HUES64 (cell line): ENCODE results near the gene CA10.

Source experiments
- H3K27ac ChIP-seq: 2 replicates; pipeline ENCODE4 v1.7.0; 2013; ENCODE audit warnings: low read depth, low read length, inconsistent platforms
- H3K27me3 ChIP-seq: 2 replicates; pipeline ENCODE4 v1.6.1; 2013; ENCODE audit warnings: mild to moderate bottlenecking, low read length; ENCODE audit not compliant: insufficient read depth
- H3K36me3 ChIP-seq: 2 replicates; pipeline ENCODE4 v1.6.1; 2013; ENCODE audit warnings: mild to moderate bottlenecking, low read length; ENCODE audit not compliant: insufficient read depth
- H3K4me1 ChIP-seq: 2 replicates; pipeline ENCODE4 v1.6.1; 2013; ENCODE audit warnings: mild to moderate bottlenecking, low read length, moderate library complexity; ENCODE audit not compliant: insufficient read depth
- H3K4me3 ChIP-seq: 2 replicates; pipeline ENCODE4 v1.5.1; 2013; ENCODE audit warnings: mild to moderate bottlenecking, low read length, moderate library complexity
- H3K9ac ChIP-seq: 2 replicates; pipeline ENCODE4 v1.6.1; 2013; ENCODE audit warnings: mild to moderate bottlenecking, low read depth, low read length
- H3K9me3 ChIP-seq: 2 replicates; pipeline ENCODE4 v1.6.1; 2013; ENCODE audit warnings: low read depth, low read length; ENCODE audit not compliant: insufficient read depth
- WGBS: fragments of 150-250, 120-280 bp; methylation state at CpG from one replicate; pipeline ENCODE4 v1.1.7; 2013; ENCODE audit warnings: missing lambda C conversion rate; 5-methylcytosine and 5-hydroxymethylcytosine counted together

Gene CA10

GRCh38 chr17:52145476-52145875, 13.0 kb downstream of the CA10 start:
- H3K4me3 ChIP-seq, result no peak overlapping the region
- H3K4me1 ChIP-seq, result peaks cover 6% of the 10 kb centered on the region
- H3K27me3 ChIP-seq, result no peaks in the 10 kb centered on the region
- H3K36me3 ChIP-seq, result no peaks in the 10 kb centered on the region
- H3K9ac ChIP-seq, result no peak overlapping the region
- no peaks in the 10 kb centered on the region for H3K9me3 ChIP-seq
- H3K27ac ChIP-seq, result no peak overlapping the region

DNA sequence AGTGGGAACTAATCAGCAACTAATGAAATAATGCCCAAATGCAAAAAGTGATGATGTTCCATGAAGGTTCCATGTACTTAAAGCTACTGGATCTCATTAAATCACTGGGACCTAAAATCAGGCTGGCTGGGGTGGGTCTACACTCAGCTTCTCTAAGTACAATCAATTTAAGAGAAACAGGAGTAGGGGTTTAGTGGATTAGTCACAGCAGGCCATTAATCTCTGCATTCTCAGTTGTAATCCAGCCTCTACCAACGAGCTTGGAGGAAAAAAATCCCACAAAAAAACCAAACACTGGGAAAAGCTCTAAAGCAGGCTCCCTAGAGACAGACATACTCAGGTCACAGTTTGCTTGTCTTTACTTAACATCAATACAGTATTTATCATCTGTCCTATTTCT, 15.0 kb downstream of the CA10 start:
- 23% methylated on average over 1 of the region's 1 CpG for WGBS
- no peaks in the 10 kb centered on the region for H3K27me3 ChIP-seq
- H3K9me3 ChIP-seq, result no peaks in the 10 kb centered on the region
- H3K9ac ChIP-seq, result no peak overlapping the region
- H3K4me1 ChIP-seq, result peaks cover 6% of the 10 kb centered on the region
- H3K4me3 ChIP-seq, result no peak overlapping the region
- no peaks in the 10 kb centered on the region for H3K36me3 ChIP-seq
- no peak overlapping the region for H3K27ac ChIP-seq

- H3K27ac ChIP-seq, result no peak overlapping the region
- H3K4me3 ChIP-seq, result no peak overlapping the region
- H3K27me3 ChIP-seq, result no peaks in the 10 kb centered on the region
- no peaks in the 10 kb centered on the region for H3K36me3 ChIP-seq
- H3K9ac ChIP-seq, result no peak overlapping the region
- 81% methylated on average over 3 of the region's 3 CpGs for WGBS
- H3K4me1 ChIP-seq, result peaks cover 3% of the 10 kb centered on the region
- peaks cover 6% of the 10 kb centered on the region; the same call in 1 of the 2 replicates for H3K9me3 ChIP-seq
Observed at GRCh38 chr17:52140601-52141000, 17.9 kb downstream of the CA10 start.

- 94% methylated on average over 4 of the region's 4 CpGs for WGBS
- Histone ChIP-seq H3K27ac (no peak overlapping the region), H3K36me3 (no peaks in the 10 kb centered on the region)
Observed at GRCh38 chr17:52138752-52139151, 19.8 kb downstream of the CA10 start.

DNA sequence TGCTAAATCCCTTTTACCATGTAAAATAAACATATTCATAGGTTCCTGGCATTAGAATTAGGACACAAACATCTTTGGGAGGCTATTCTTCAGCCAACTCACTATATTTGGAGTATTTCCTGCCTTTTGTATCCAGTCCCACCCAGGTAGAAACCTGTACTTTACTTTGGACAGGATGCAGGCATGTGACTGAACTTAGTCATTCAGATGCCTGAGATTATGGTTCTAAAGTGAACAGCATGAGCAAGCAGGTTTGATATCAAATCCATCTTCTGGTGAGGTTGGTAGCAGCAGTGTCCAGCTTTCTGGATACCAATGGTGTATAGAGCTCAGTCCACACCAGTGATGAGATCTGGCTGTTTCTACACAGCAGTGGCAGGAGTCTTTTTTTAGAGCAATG, 20.2 kb downstream of the CA10 start:
- no peaks in the 10 kb centered on the region for H3K36me3 ChIP-seq
- H3K27ac ChIP-seq, result no peak overlapping the region
- peaks cover 6% of the 10 kb centered on the region; the same call in 1 of the 2 replicates for H3K9me3 ChIP-seq
- no peaks in the 10 kb centered on the region for H3K27me3 ChIP-seq
- H3K9ac ChIP-seq, result no peak overlapping the region
- no peak overlapping the region for H3K4me3 ChIP-seq
- H3K4me1 ChIP-seq, result no peaks in the 10 kb centered on the region; the same call in 1 of the 2 replicates

More at GRCh38 chr17:52138752-52139151, 19.8 kb downstream of the CA10 start:
- Histone ChIP-seq H3K4me1 (no peaks in the 10 kb centered on the region; the same call in 1 of the 2 replicates), H3K4me3 (no peak overlapping the region), H3K27me3 (no peaks in the 10 kb centered on the region), H3K9me3 (peaks cover 6% of the 10 kb centered on the region; the same call in 1 of the 2 replicates), H3K9ac (no peak overlapping the region)

DNA sequence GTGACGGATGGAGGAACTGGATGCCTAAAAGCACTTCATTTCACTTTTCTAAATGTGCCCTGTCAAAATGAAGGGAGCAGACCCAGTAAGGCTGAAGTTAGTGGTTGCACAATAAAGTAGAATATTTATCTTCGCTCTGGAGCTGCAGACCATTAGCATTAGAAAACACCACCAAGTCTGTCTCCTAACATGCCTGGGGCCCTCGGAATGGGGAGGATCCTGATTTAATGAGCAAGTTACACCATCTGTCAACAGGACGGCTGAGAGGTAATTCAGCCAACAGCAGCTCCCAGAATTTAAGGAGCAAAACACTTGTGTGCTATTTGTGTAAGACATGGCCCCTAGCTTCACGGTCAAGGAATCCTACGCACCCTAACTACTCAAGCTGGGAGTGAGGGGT, 22.3 kb downstream of the CA10 start:
- 68% methylated on average over 6 of the region's 6 CpGs for WGBS

GRCh38 chr17:52134641-52135040, 23.9 kb downstream of the CA10 start:
- WGBS, result 62% methylated on average over 1 of the region's 1 CpG
- Histone ChIP-seq H3K9me3 (peaks cover 6% of the 10 kb centered on the region), H3K36me3 (no peaks in the 10 kb centered on the region), H3K9ac (no peak overlapping the region), H3K4me1 (no peaks in the 10 kb centered on the region; the same call in 1 of the 2 replicates), H3K27me3 (no peaks in the 10 kb centered on the region), H3K27ac (no peak overlapping the region), H3K4me3 (no peak overlapping the region)

More for the DNA sequence above, 22.3 kb downstream of the CA10 start:
- Histone ChIP-seq H3K27me3 (no peaks in the 10 kb centered on the region), H3K4me3 (no peak overlapping the region), H3K9me3 (peaks cover 6% of the 10 kb centered on the region; the same call in 1 of the 2 replicates), H3K9ac (no peak overlapping the region), H3K36me3 (no peaks in the 10 kb centered on the region), H3K4me1 (no peaks in the 10 kb centered on the region; the same call in 1 of the 2 replicates), H3K27ac (no peak overlapping the region)

DNA sequence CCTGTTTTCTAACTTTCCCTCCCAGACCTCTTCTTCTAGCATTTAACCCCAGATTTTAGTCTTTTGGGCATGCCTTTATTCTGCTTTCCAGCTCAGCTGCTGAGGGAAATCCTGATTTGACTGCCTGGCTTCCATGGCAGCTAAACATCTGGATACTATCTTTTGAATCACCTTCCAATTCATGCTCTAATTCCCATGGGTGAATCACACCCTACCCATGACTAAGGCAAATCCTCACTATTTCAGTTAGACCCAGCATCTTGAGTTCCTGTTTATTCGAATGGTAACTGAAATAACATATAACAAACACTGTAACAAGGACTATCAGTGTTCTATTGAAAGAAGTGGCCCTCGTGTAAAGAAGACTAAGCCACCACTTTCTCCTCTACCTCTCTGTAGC, 29.8 kb downstream of the CA10 start:
- H3K36me3 ChIP-seq, result no peaks in the 10 kb centered on the region
- H3K9ac ChIP-seq, result no peak overlapping the region
- H3K27ac ChIP-seq, result no peak overlapping the region
- no peaks in the 10 kb centered on the region for H3K27me3 ChIP-seq
- 82% methylated on average over 2 of the region's 2 CpGs for WGBS
- H3K9me3 ChIP-seq, result no peaks in the 10 kb centered on the region; the same call in none of the 2 replicates
- H3K4me3 ChIP-seq, result no peak overlapping the region
- no peaks in the 10 kb centered on the region for H3K4me1 ChIP-seq

DNA sequence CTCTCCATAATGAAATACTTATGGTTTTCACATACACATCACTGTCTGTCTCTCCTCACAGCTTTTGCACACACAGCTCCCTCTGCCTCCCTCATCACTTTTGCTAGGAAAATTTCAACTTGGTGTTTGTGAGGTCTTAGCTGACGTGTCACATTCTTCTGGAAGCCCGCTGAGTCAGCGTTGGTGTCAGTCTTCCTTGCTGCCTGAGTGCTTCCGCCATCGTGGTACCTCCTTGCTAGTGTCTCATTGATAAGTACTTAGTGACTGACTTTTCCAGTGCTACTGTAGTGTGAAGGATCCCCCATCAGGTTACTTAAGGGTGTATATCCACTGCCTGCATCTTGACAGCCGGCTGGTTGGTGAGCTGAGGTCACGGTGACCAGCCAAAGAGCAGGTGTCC, 33.5 kb downstream of the CA10 start:
- 85% methylated on average over 7 of the region's 7 CpGs for WGBS
- no peak overlapping the region for H3K27ac ChIP-seq

GRCh38 chr17:52124561-52124960, 34.0 kb downstream of the CA10 start:
- Histone ChIP-seq H3K36me3 (no peaks in the 10 kb centered on the region), H3K27me3 (no peaks in the 10 kb centered on the region), H3K9me3 (peaks cover 19% of the 10 kb centered on the region), H3K4me3 (no peak overlapping the region), H3K9ac (no peak overlapping the region), H3K27ac (no peak overlapping the region), H3K4me1 (no peaks in the 10 kb centered on the region)

More for the DNA sequence above, 33.5 kb downstream of the CA10 start:
- no peak overlapping the region for H3K9ac ChIP-seq
- no peaks in the 10 kb centered on the region for H3K4me1 ChIP-seq
- H3K27me3 ChIP-seq, result no peaks in the 10 kb centered on the region
- no peaks in the 10 kb centered on the region for H3K36me3 ChIP-seq
- no peak overlapping the region for H3K4me3 ChIP-seq
- peaks cover 14% of the 10 kb centered on the region for H3K9me3 ChIP-seq

- H3K27ac ChIP-seq, result no peak overlapping the region
Observed at GRCh38 chr17:52120465-52120864, 38.0 kb downstream of the CA10 start.

DNA sequence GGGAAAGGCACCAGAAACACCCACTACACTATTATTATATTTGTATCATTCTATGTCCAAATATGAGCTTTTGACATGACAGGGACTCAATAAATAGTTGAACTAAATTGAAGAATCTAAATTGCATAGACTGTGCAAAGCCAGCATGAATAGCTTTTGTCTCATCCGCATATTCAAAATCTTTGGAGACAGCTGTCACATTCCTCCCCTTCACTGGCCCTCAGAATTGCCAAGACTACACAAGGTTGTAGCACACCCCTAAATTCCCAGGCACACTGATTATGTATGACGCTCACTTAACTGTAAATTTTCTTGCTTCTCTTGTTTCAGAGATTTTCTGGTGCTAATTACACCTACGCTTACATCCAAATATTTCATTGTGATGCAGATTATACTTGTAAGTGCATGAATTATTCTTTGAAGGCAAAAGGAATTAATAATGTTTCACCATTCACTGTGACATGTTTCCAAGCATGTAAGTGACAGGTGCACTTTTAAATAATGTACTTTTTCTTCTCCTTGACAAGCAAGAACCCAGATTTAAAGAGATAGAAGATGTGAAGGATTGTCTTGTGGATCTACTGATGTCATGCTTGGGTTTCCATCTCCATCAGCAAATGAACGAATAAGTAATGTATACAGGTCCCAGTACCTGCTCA, 47.5 kb downstream of the CA10 start:
- Histone ChIP-seq H3K27me3 (no peaks in the 10 kb centered on the region), H3K9me3 (peaks cover 15% of the 10 kb centered on the region), H3K4me3 (no peak overlapping the region), H3K36me3 (no peaks in the 10 kb centered on the region), H3K27ac (no peak overlapping the region), H3K9ac (no peak overlapping the region), H3K4me1 (no peaks in the 10 kb centered on the region; the same call in 1 of the 2 replicates)
- WGBS, result 90% methylated on average over 3 of the region's 4 CpGs

More at GRCh38 chr17:52120465-52120864, 38.0 kb downstream of the CA10 start:
- Histone ChIP-seq H3K9ac (no peak overlapping the region), H3K4me1 (no peaks in the 10 kb centered on the region), H3K27me3 (no peaks in the 10 kb centered on the region), H3K36me3 (no peaks in the 10 kb centered on the region), H3K4me3 (no peak overlapping the region), H3K9me3 (peaks cover 45% of the 10 kb centered on the region)
- WGBS, result 100% methylated on average over 2 of the region's 2 CpGs
